Gastroesophageal sphincter (tissue), 3 donors: ENCODE data around the gene NDUFA5.

Experiments used
- EP300 ChIP-seq: sonication (generic); formaldehyde crosslinking; IDR thresholded peaks from one replicate; pipeline ENCODE4 v1.6.1; 2017; ENCODE audit warnings: antibody characterized with exemption, mild to moderate bottlenecking
- POLR2A ChIP-seq, 2 donors: fragments of 450-650 bp; IDR thresholded peaks; one replicate each; pipeline ENCODE4 v1.6.1; 2017; ENCODE audit warnings: antibody characterized with exemption in 2 of 2, mild to moderate bottlenecking in 2 of 2, moderate library complexity in 1 of 2
- POLR2AphosphoS5 ChIP-seq: sonication (generic); formaldehyde crosslinking; IDR thresholded peaks from one replicate; pipeline ENCODE4 v1.6.1; 2017; ENCODE audit warnings: antibody characterized with exemption
- TF ChIP-seq, protein P1 (sequence below), 4 experiments: fragments of 200-600 bp in 2 of 4; fragments of 450-650 bp in 2 of 4; sonication (generic) in 1 of 4; IDR thresholded peaks; one replicate each; pipeline ENCODE4 v1.5.1; 2017 to 2019; ENCODE audit warnings: antibody characterized with exemption in 4 of 4, mild to moderate bottlenecking in 2 of 4, moderate library complexity in 2 of 4

DNA sequence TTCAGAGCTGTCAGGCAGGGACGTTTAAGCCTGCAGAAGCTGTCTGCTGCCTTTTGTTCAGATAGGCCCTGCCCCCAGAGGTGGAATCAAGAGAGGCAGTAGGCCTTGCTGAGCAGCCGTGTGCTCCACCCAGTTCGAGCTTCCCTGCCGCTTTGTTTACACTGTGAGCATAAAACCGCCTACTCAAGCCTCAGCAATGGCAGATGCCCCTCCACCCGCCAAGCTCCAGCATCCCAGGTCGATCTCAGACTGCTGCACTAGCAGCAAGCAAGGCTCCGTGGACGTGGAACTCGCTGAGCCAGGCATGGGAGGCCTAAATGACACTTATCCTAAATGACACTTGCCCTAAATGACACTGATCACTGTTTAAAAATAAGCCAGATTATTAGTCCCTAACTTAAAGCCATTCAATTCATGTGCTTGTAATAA is 37.2 kb upstream of the NDUFA5 start:
- TF ChIP-seq POLR2A (IDR thresholded peaks at IDR 0.05) (no peak), EP300 (no peak), POLR2AphosphoS5 (no peak)
- TF ChIP-seq, protein P1, sequence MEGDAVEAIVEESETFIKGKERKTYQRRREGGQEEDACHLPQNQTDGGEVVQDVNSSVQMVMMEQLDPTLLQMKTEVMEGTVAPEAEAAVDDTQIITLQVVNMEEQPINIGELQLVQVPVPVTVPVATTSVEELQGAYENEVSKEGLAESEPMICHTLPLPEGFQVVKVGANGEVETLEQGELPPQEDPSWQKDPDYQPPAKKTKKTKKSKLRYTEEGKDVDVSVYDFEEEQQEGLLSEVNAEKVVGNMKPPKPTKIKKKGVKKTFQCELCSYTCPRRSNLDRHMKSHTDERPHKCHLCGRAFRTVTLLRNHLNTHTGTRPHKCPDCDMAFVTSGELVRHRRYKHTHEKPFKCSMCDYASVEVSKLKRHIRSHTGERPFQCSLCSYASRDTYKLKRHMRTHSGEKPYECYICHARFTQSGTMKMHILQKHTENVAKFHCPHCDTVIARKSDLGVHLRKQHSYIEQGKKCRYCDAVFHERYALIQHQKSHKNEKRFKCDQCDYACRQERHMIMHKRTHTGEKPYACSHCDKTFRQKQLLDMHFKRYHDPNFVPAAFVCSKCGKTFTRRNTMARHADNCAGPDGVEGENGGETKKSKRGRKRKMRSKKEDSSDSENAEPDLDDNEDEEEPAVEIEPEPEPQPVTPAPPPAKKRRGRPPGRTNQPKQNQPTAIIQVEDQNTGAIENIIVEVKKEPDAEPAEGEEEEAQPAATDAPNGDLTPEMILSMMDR (IDR thresholded peaks at IDR 0.05): no peak
